Endothelial cell of umbilical vein (primary cell): ENCODE data around the gene RAD1. TPM values are rescaled to one million over a fixed set of nuclear protein-coding genes. Genes with fewer than 3 reads are reported as not detected.
A peak's percentile ranks its signal among the peaks of the same experiment; 100 is the strongest.
"Not testable (repeated sequence)": the region's sequence is repeated elsewhere in the genome, so short reads cannot be mapped to it uniquely, and the experiment has no call there.

Source experiments
- BruUV-seq: library from RNA; stranded (reverse); fragments of 400-500 nt; replicated peaks from 2 replicates; lab custom pipeline; 2021; lab: Mats Ljungman, UMichigan
- CTCF ChIA-PET: fragments of 300-600, 350-600 bp; sonication (Branson Sonifier 250); formaldehyde crosslinking; loops from one replicate; lab custom pipeline; 2021; ENCODE audit warnings: antibody characterized with exemption, inconsistent platforms; lab: Charles Lee
- POLR2A ChIA-PET: fragments of 300-600, 350-600 bp; sonication (Branson Sonifier 250); formaldehyde crosslinking; loops from one replicate; lab custom pipeline; 2021; ENCODE audit warnings: antibody characterized with exemption, inconsistent platforms; lab: Charles Lee
- DNase-seq: peaks from one replicate; pipeline ENCODE4 v3.0.0-alpha.2; 2011; ENCODE audit warnings: low read depth, low spot score
- FAIRE-seq: peaks from 2 replicates; lab custom pipeline; 2011; peaks lifted over from hg19 to GRCh38; lab: Jason Lieb, UNC
- H2AFZ ChIP-seq: 2 replicates; pipeline ENCODE4 v1.6.0; 2012; ENCODE audit warnings: low read depth, low read length, control low read depth, inconsistent platforms
- H3K27ac ChIP-seq: 2 replicates; pipeline ENCODE4 v1.5.1; 2011; ENCODE audit warnings: low read depth, mild to moderate bottlenecking, control low read depth, low read length, moderate library complexity; ENCODE audit not compliant: insufficient read depth
- H3K27me3 ChIP-seq, 2 experiments: 2 replicates each; pipeline versions ENCODE4 v1.6.0 to v1.6.1; 2011; ENCODE audit warnings: low read length in 2 of 2, mixed read lengths in 1 of 2; ENCODE audit not compliant: control insufficient read depth in 2 of 2, insufficient read depth in 2 of 2
- H3K36me3 ChIP-seq, 2 experiments: 2 replicates in 1 of 2; 3 replicates in 1 of 2; pipeline ENCODE4 v1.5.1; 2011; ENCODE audit warnings: low read length in 2 of 2, mild to moderate bottlenecking in 1 of 2, moderate library complexity in 1 of 2; ENCODE audit not compliant: control insufficient read depth in 2 of 2, insufficient read depth in 2 of 2; ENCODE audit errors: extremely low read depth in 1 of 2
- H3K4me1 ChIP-seq: 3 replicates; pipeline ENCODE4 v1.5.1; 2011; ENCODE audit warnings: mild to moderate bottlenecking, low read length; ENCODE audit not compliant: control insufficient read depth, insufficient read depth; ENCODE audit errors: extremely low read depth
- H3K4me2 ChIP-seq: 2 replicates; pipeline ENCODE4 v1.6.1; 2011; ENCODE audit warnings: low read length, control low read depth, mixed read lengths; ENCODE audit not compliant: insufficient read depth
- H3K4me3 ChIP-seq, 3 experiments: fragments of 200-600 bp in 1 of 3; sonication (generic), shearing (Covaris generic) in 1 of 3; replicated peaks in 1 of 3; 2 replicates each; pipeline ENCODE4 v1.5.1; 2011 to 2016; ENCODE audit warnings: control low read depth in 3 of 3, low read length in 3 of 3, mild to moderate bottlenecking in 2 of 3, inconsistent platforms in 1 of 3, low read depth in 1 of 3, moderate library complexity in 1 of 3; ENCODE audit not compliant: insufficient read depth in 1 of 3
- H3K79me2 ChIP-seq: 2 replicates; pipeline ENCODE4 v1.6.0; 2012; ENCODE audit warnings: low read length, inconsistent platforms; ENCODE audit not compliant: control insufficient read depth, insufficient read depth
- H3K9ac ChIP-seq: replicated peaks from 2 replicates; pipeline ENCODE3; 2011; ENCODE audit warnings: low read length, control low read depth; ENCODE audit not compliant: insufficient read depth; ENCODE audit errors: extremely low read depth
- H3K9me1 ChIP-seq: replicated peaks from 3 replicates; pipeline ENCODE4 v1.6.0; 2011; ENCODE audit warnings: mild to moderate bottlenecking, low read length; ENCODE audit not compliant: control insufficient read depth, insufficient read depth; ENCODE audit errors: extremely low read depth
- H3K9me3 ChIP-seq: replicated peaks from 2 replicates; pipeline ENCODE4 v1.5.1; 2012; ENCODE audit warnings: low read length, inconsistent platforms; ENCODE audit not compliant: control insufficient read depth, insufficient read depth
- H4K20me1 ChIP-seq: replicated peaks from 2 replicates; pipeline ENCODE3; 2011; ENCODE audit warnings: mild to moderate bottlenecking, low read length; ENCODE audit not compliant: control insufficient read depth, insufficient read depth; ENCODE audit errors: extremely low read depth
- CTCF ChIP-seq, 2 donors: IDR thresholded peaks; 1 replicate in 1 of 2; 2 replicates in 1 of 2; pipeline ENCODE4 v1.5.1; 2011; ENCODE audit warnings: low read length in 2 of 2, mild to moderate bottlenecking in 2 of 2, moderate library complexity in 2 of 2, control low read depth in 1 of 2, inconsistent platforms in 1 of 2, low read depth in 1 of 2; ENCODE audit not compliant: insufficient read depth in 1 of 2; ENCODE audit errors: extremely low read depth in 1 of 2
- EZH2 ChIP-seq: IDR thresholded peaks from 2 replicates; pipeline ENCODE4 v1.6.1; 2012; ENCODE audit warnings: borderline replicate concordance, low read depth, mild to moderate bottlenecking, moderate library complexity, low read length, inconsistent platforms; ENCODE audit not compliant: severe bottlenecking
- FOS ChIP-seq: IDR thresholded peaks from 2 replicates; pipeline ENCODE4 v1.6.1; 2011; ENCODE audit warnings: mild to moderate bottlenecking, low read length, moderate library complexity, borderline replicate concordance; ENCODE audit not compliant: insufficient read depth
- GATA2 ChIP-seq: IDR thresholded peaks from 2 replicates; pipeline ENCODE4 v1.7.0; 2011; ENCODE audit warnings: low read depth, mild to moderate bottlenecking, moderate library complexity, mixed read lengths, low read length; ENCODE audit not compliant: insufficient read length, insufficient read depth
- JUN ChIP-seq: IDR thresholded peaks from 2 replicates; pipeline ENCODE4 v1.6.1; 2011; ENCODE audit warnings: borderline replicate concordance, low read depth; ENCODE audit not compliant: insufficient read length, insufficient read depth
- MAX ChIP-seq: IDR thresholded peaks from 2 replicates; pipeline ENCODE4 v1.6.1; 2011; ENCODE audit not compliant: insufficient read depth, insufficient read length
- MYC ChIP-seq: IDR thresholded peaks from one replicate; pipeline ENCODE4 v1.6.1; 2011; ENCODE audit warnings: mild to moderate bottlenecking, low read depth, low read length
- POLR2A ChIP-seq: IDR thresholded peaks from 2 replicates; pipeline ENCODE4 v1.6.1; 2012; ENCODE audit warnings: low read depth, mild to moderate bottlenecking, control low read depth, low read length
- POLR2AphosphoS5 ChIP-seq: IDR thresholded peaks from 2 replicates; pipeline ENCODE4 v1.6.1; 2012; ENCODE audit warnings: low read depth, mild to moderate bottlenecking, control low read depth, low read length, moderate library complexity; ENCODE audit not compliant: insufficient read depth
- dilution Hi-C: fragments of 300-500 bp; cut with MboI; formaldehyde crosslinking; loops from one replicate; pipeline ENCODE4 v1.15.0; 2019; ENCODE audit warnings: low sequenced_read_pairs; ENCODE audit not compliant: extremely low pct_ligation_motif_present
- intact Hi-C: fragments of 100-400 bp; cut with micrococcal nuclease; formaldehyde crosslinking; loops from one replicate; pipeline ENCODE4 v1.10.0; 2022
- polyA plus RNA-seq, 4 experiments: library from polyadenylated mRNA; depleted of rRNA in 3 of 4; stranded (reverse) in 3 of 4; unstranded in 1 of 4; fragments of >200 nt; gene quantifications; 2 replicates each; pipeline versions ENCODE4 v1.2.1 to v1.2.3, GENCODE V29; 2011 to 2012; ENCODE audit warnings: missing spikeins in 1 of 4
- total RNA-seq: library from RNA; stranded (reverse); gene quantifications from 2 replicates; pipeline ENCODE4 v1.2.3, GENCODE V29; 2021

RAD1 gene
- total and polyA plus RNA-seq, 2 donors (not counting 3 experiments of a cell fraction or from before 2014, with no cell fraction given), result 10.7 to 22.2 TPM

GRCh38 chr5:34923694-34924461 is 8.6 kb upstream of the RAD1 start:
- Histone ChIP-seq H3K79me2 (peaks cover 14% of the 10 kb centered on the region), H3K9ac (no peak overlapping the region), H3K36me3 (peaks cover 5 to 35% of the 10 kb centered on the region in 2 experiments), H3K27me3 (no peaks in the 10 kb centered on the region), H3K4me1 (peaks cover 17% of the 10 kb centered on the region), H4K20me1 (no peaks in the 10 kb centered on the region), H3K9me1 (no peaks in the 10 kb centered on the region), H2AFZ (no peak overlapping the region), H3K4me3 (no peak overlapping the region), H3K9me3 (no peaks in the 10 kb centered on the region), H3K27ac (peak overlapping the region; percentile 15), H3K4me2 (peak overlapping the region; percentile 31)
- CTCF ChIA-PET, result interaction anchor here (1.5 kb wide), 1 partner anchor 9 kb away, joined by 8 read pairs; the partner anchor contains the start of genes BRIX1 and RAD1
- TF ChIP-seq FOS (peak; percentile 99), JUN (peak; percentile 99), POLR2A (no peak), POLR2AphosphoS5 (peak; percentile 35), MYC (no peak), MAX (no peak), EZH2 (no peak), GATA2 (no peak), CTCF (IDR thresholded peaks at IDR 0.05; ENCODE audit: extremely low read depth in 1 of 2, insufficient read depth in 1 of 2, low read depth in 1 of 2, low read length in 2 of 2) (no peak)
- dilution Hi-C loops (loop anchor here (25.0 kb wide), 1 partner anchor 437 kb away; no protein-coding TSS in a partner anchor), intact Hi-C loops (loop anchor here (1.0 kb wide), 1 partner anchor 9 kb away; the partner anchor contains the start of genes BRIX1 and RAD1)
- peak; percentile 85 for DNase-seq
- FAIRE-seq, result peak; percentile 78
- no TSS peak for BruUV-seq
- POLR2A ChIA-PET, result interaction anchor here (1.0 kb wide), 1 partner anchor 8 kb away, joined by 3 read pairs; the partner anchor contains the start of genes BRIX1 and RAD1

GRCh38 chr5:34923256-34923655 is 8.0 kb upstream of the RAD1 start:
- H3K9ac ChIP-seq, FAIRE-seq, H3K9me1 ChIP-seq, H2AFZ ChIP-seq, intact Hi-C loops, H4K20me1 ChIP-seq, H3K27me3 ChIP-seq, BruUV-seq, H3K9me3 ChIP-seq, POLR2A ChIA-PET, DNase-seq, H3K4me3 ChIP-seq: not testable (repeated sequence)
- peaks cover 5 to 35% of the 10 kb centered on the region in 2 experiments for H3K36me3 ChIP-seq
- H3K4me1 ChIP-seq, result peaks cover 14% of the 10 kb centered on the region
- H3K27ac ChIP-seq, result peak overlapping the region; percentile 15
- CTCF ChIA-PET, result interaction anchor here (1.5 kb wide), 1 partner anchor 8 kb away, joined by 8 read pairs; the partner anchor contains the start of genes BRIX1 and RAD1
- dilution Hi-C loops, result loop anchor here (25.0 kb wide), 1 partner anchor 436 kb away; no protein-coding TSS in a partner anchor
- H3K4me2 ChIP-seq, result peak overlapping the region; percentile 31
- H3K79me2 ChIP-seq, result peaks cover 19% of the 10 kb centered on the region
